Upper lobe of left lung (tissue), 4 donors: ENCODE data around the gene UNC79.

Experiments
- POLR2A ChIP-seq, 4 donors: fragments of 450-650 bp; IDR thresholded peaks; one replicate each; pipeline ENCODE4 v1.5.1; 2016 to 2017; ENCODE audit warnings: antibody characterized with exemption in 4 of 4, mild to moderate bottlenecking in 2 of 4
- POLR2AphosphoS5 ChIP-seq, 2 donors: sonication (generic); formaldehyde crosslinking; IDR thresholded peaks; one replicate each; pipeline ENCODE4 v1.5.1; 2017; ENCODE audit warnings: antibody characterized with exemption in 2 of 2

GRCh38 chr14:93720076-93720815 is 289.5 kb downstream of the UNC79 start:
- TF ChIP-seq POLR2A (IDR thresholded peaks at IDR 0.05) (no peak), POLR2AphosphoS5 (IDR thresholded peaks at IDR 0.05) (no peak)
